Upper lobe of left lung (tissue), 4 donors: ENCODE measurements around the gene NT5M.
"Not testable (repeated sequence)": the region's sequence is repeated elsewhere in the genome, so short reads cannot be mapped to it uniquely, and the experiment has no call there.

Experiments used
- POLR2A ChIP-seq, 4 donors: fragments of 450-650 bp; IDR thresholded peaks; one replicate each; pipeline ENCODE4 v1.5.1; 2016 to 2017; ENCODE audit warnings: antibody characterized with exemption in 4 of 4, mild to moderate bottlenecking in 2 of 4
- TF ChIP-seq, protein P1 (sequence below), 6 experiments: fragments of 450-650 bp in 4 of 6; fragments of 200-600 bp in 2 of 6; sonication (generic) in 2 of 6; IDR thresholded peaks; one replicate each; pipeline ENCODE4 v1.5.1; 2016 to 2019; ENCODE audit warnings: antibody characterized with exemption in 6 of 6

- TF ChIP-seq, protein P1, sequence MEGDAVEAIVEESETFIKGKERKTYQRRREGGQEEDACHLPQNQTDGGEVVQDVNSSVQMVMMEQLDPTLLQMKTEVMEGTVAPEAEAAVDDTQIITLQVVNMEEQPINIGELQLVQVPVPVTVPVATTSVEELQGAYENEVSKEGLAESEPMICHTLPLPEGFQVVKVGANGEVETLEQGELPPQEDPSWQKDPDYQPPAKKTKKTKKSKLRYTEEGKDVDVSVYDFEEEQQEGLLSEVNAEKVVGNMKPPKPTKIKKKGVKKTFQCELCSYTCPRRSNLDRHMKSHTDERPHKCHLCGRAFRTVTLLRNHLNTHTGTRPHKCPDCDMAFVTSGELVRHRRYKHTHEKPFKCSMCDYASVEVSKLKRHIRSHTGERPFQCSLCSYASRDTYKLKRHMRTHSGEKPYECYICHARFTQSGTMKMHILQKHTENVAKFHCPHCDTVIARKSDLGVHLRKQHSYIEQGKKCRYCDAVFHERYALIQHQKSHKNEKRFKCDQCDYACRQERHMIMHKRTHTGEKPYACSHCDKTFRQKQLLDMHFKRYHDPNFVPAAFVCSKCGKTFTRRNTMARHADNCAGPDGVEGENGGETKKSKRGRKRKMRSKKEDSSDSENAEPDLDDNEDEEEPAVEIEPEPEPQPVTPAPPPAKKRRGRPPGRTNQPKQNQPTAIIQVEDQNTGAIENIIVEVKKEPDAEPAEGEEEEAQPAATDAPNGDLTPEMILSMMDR (IDR thresholded peaks at IDR 0.05): not testable (repeated sequence)
- TF ChIP-seq POLR2A (IDR thresholded peaks at IDR 0.05): not testable (repeated sequence)
Measured at GRCh38 chr17:17277431-17277830, 25.7 kb upstream of the NT5M start.
